Activated CD4-positive, alpha-beta T cell treated with anti-CD3 and anti-CD28 coated beads, Interleukin-2, Interleukin-4, amounts not matched to agents 100 ng/mL and 50 ng/mL, durations not matched to agents 16 hours and 8 hours (primary cell): ENCODE measurements around the gene CSAG3.
"Not testable (repeated sequence)": the region's sequence is repeated elsewhere in the genome, so short reads cannot be mapped to it uniquely, and the experiment has no call there.

Experiments
- DNase-seq: peaks from one replicate; pipeline ENCODE4 v3.0.0-alpha.2; 2020; ENCODE audit warnings: low spot score

CSAG3 gene

GRCh38 chrX:152758918-152759317 is at the start of gene CSAG3:
Gene CSAG3, plus strand, starts transcription at chrX:152759218.
- DNase-seq, result not testable (repeated sequence)

DNA sequence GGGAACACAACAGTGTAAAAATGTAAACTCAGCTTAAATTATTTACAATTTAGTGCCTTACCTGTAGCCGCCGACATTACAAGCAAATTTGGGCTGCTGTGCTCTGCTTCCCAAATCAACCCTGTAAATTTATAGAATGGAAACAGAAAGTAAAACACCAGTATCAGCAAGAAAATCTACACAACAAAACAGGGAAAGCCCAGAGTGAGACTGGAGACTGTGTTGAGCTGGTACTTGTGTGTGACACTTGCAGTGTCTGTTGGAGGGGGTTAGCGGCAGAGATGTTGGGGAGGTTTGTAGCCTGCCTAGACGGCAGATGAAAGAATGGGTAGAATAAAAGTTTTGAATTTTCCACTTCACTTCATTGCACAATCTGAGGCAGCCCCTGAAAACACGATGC is 45.8 kb upstream of the CSAG3 start:
- not testable (repeated sequence) for DNase-seq

DNA sequence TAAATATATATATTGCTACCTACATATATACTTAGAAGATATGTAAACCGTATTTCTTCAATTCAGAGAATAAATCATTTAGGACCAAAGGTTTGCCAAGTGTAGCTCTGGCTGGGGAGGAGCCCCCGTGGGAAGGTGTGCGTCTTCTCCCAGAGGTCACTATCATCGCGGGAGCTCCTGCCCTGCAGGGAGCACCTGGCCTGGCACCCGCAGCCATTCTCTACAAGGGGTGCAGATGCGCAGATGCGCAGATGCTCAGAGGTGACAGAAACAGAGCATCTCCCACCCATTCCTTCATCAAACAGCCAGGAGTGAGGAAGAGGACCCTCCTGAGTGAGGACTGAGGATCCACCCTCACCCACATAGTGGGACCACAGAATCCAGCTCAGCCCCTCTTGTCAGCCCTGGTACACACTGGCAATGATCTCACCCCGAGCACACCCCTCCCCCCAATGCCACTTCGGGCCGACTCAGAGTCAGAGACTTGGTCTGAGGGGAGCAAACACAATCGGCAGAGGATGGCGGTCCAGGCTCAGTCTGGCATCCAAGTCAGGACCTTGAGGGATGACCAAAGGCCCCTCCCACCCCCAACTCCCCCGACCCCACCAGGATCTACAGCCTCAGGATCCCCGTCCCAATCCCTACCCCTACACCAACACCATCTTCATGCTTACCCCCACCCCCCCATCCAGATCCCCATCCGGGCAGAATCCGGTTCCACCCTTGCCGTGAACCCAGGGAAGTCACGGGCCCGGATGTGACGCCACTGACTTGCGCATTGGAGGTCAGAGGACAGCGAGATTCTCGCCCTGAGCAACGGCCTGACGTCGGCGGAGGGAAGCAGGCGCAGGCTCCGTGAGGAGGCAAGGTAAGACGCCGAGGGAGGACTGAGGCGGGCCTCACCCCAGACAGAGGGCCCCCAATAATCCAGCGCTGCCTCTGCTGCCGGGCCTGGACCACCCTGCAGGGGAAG is 44.9 kb upstream of the CSAG3 start, which contains the start of gene MAGEA2B:
MAGEA2B (plus strand) TSS at position 814 of the 973 bp plus-strand sequence. CDS start 2,479 bp downstream, outside the sequence.
- not testable (repeated sequence) for DNase-seq

DNA sequence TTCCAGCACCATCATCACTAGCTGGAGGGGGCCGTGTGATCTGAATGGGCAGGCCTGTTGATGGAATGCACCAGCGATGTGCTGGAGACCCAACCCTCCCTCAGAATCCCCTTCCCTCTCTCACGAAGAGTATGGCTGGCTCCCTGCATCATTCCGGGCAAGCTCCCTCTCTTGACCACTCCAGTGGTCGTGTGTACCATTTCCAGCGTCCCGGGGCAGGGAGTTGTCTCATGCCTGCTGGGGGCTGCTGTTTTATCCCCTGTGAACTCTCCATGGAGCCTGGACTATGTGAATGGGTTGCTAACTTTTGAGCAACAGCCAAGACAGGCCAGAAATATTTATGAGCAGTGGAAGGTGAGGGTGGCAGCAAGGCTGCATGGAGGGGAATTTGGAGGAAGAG is 33.6 kb upstream of the CSAG3 start:
- no peak for DNase-seq

- no peak for DNase-seq
Observed at GRCh38 chrX:152733261-152733975, 25.6 kb upstream of the CSAG3 start, which contains the start of the genes CSAG1 and MAGEA12. Gene CSAG1, minus strand, starts transcription at chrX:152733721. Its CDS starts 1,261 bp downstream, at chrX:152732460. Gene MAGEA12, plus strand, starts transcription at chrX:152733757. Its CDS starts 2,405 bp downstream, at chrX:152736162.

DNA sequence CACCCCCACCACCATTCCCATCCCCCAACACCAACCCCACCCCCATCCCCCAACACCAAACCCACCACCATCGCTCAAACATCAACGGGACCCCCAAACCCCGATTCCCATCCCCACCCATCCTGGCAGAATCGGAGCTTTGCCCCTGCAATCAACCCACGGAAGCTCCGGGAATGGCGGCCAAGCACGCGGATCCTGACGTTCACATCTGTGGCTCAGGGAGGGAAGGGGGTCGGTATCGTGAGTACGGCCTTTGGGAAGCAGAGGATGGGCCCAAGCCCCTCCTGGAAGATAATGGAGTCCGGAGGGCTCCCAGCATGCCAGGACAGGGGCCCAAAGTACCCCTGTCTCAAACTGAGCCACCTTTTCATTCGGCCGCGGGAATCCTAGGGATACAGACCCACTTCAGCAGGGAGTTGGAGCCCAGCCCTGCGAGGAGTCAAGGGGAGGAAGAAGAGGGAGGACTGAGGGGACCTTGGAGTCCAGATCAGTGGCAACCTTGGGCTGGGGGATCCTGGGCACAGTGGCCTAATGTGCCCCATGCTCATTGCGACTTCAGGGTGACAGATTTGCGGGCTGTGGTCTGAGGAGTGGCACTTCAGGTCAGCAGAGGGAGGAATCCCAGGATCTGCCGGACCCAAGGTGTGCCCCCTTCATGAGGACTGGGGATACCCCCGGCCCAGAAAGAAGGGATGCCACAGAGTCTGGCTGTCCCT is 24.7 kb upstream of the CSAG3 start:
- DNase-seq, result not testable (repeated sequence)

- DNase-seq, result no peak
Observed at GRCh38 chrX:152735101-152735500, 23.9 kb upstream of the CSAG3 start.

GRCh38 chrX:152735860-152736511 is 23.0 kb upstream of the CSAG3 start:
- DNase-seq, result no peak

DNA sequence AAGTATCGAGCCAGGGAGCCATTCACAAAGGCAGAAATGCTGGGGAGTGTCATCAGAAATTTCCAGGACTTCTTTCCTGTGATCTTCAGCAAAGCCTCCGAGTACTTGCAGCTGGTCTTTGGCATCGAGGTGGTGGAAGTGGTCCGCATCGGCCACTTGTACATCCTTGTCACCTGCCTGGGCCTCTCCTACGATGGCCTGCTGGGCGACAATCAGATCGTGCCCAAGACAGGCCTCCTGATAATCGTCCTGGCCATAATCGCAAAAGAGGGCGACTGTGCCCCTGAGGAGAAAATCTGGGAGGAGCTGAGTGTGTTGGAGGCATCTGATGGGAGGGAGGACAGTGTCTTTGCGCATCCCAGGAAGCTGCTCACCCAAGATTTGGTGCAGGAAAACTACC is 22.5 kb upstream of the CSAG3 start:
- DNase-seq, result not testable (repeated sequence)

DNA sequence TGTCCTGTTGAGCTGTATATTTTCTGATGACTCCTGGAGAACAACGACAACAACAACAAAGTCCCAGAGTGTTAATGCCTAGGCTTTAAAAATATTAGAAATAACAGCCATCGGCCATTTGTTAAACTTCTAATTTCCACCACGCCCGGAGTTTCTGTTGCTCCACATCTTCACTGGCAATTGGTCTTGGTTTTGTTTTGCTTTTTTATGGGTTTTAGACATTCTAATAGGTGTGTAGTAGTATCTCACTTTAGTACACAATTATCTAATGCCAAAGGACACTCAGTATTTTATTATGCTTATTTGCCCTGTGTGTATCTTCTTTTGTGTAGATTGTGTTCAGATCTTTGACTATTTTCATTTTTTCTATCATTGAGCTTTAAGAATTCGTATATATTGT is 20.5 kb upstream of the CSAG3 start:
- DNase-seq, result no peak

GRCh38 chrX:152753686-152754650 is 5.0 kb upstream of the CSAG3 start, which contains the start of gene MAGEA2:
Gene MAGEA2, minus strand, starts transcription at chrX:152753842. Its CDS starts 2,479 bp downstream, at chrX:152751363.
- not testable (repeated sequence) for DNase-seq

- DNase-seq, result not testable (repeated sequence)
Observed at GRCh38 chrX:152754871-152755270, 4.1 kb upstream of the CSAG3 start.

- DNase-seq, result not testable (repeated sequence)
Observed at GRCh38 chrX:152759544-152759943, 526 bp downstream of the CSAG3 start.

GRCh38 chrX:152761582-152761981 is 2.6 kb downstream of the CSAG3 start:
- not testable (repeated sequence) for DNase-seq

DNA sequence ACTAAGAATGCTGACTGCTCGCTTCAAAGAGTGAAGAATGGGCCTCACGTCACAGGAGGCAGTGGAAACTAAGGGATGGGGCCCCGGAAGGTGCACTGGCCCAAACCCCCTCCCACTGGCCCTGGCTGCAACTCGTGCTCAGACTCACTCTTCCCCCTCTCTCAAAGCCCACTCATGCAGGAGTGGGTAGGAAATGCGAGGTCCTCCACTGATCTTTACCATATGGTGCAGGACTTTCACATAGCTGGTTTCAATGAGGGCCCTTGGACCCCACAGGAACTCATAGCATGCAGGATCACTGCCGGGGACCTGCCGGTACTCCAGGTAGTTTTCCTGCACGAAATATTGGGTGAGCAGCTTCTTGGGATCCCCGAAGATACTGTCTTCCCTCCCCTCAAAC is 7.5 kb downstream of the CSAG3 start:
- DNase-seq, result not testable (repeated sequence)

- DNase-seq, result not testable (repeated sequence)
Observed at GRCh38 chrX:152769549-152770289, 10.7 kb downstream of the CSAG3 start, which contains the start of gene MAGEA6. Gene MAGEA6, minus strand, starts transcription at chrX:152769689. Its CDS starts 2,039 bp downstream, at chrX:152767650.

DNA sequence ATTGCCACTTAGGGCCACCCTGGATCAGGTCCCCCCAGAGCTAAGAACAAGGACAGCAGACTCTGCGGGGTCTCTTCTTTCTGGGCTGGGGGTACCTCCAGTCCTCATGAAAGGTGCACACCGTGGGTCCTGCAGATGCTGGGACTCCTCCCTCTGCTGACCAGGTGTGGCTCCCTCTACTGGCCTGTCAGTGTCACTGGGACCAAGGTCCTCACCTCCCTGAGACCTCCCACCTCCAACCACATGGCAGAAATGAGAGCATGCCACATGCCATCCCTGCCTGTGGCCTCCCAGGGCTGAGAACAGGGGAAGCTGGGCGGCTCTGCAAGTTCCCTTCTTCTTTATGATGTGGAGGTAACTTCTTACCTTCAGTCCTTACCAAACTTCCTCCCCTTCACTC is 28.0 kb downstream of the CSAG3 start:
- not testable (repeated sequence) for DNase-seq

- no peak for DNase-seq
Observed at GRCh38 chrX:152798945-152799344, 39.9 kb downstream of the CSAG3 start.

- peak; percentile 4 for DNase-seq
Observed at GRCh38 chrX:152806035-152806434, 47.0 kb downstream of the CSAG3 start.
